HG03558 (cell line): ENCODE data around the gene RHOU.
"Not testable (repeated sequence)": the region's sequence is repeated elsewhere in the genome, so short reads cannot be mapped to it uniquely, and the experiment has no call there.

ENCODE experiments used
- ATAC-seq: cut with Tn5 transposase; IDR thresholded peaks from one replicate; pipeline ENCODE4 v1.9.1; 2021; ENCODE audit warnings: moderate number of reproducible peaks; ENCODE audit not compliant: unreplicated experiment; ENCODE audit errors: extremely low read depth

The RHOU gene

GRCh38 chr1:228753786-228754360, 18.6 kb downstream of the RHOU start:
- ATAC-seq = no peak

DNA sequence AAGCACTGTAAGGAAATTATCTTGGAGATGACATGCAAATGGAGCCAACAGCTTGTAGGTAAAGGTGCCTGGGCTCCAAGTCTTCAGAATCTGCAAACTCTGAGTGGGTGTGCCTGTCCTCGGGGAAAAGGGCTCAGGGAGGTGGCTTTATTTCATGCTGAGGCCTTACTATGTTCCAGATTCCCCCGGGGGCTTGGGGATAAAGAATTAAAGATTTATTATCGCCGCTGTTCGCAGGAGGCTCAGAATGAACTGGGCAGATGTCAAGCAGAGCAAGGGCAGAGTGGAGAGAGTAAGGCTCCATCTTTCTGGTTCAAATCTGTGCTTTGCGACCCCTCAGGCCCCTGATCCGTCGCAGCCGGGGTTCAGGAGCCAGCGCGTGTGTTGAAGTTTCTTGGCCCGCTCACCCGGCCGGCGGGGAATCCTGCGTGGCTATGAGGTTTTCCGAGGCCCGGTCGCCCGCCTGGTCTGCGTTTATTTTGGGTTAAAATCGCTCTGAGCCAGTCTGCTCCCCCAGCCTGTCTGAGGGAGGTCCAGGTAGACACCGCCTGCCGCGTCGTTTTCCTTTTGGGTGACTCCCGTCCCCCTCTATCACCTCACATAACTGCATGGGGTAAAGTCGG, 19.5 kb downstream of the RHOU start:
- ATAC-seq = no peak

GRCh38 chr1:228755800-228756199, 20.5 kb downstream of the RHOU start:
- ATAC-seq = no peak

GRCh38 chr1:228756457-228756856, 21.2 kb downstream of the RHOU start:
- no peak for ATAC-seq

DNA sequence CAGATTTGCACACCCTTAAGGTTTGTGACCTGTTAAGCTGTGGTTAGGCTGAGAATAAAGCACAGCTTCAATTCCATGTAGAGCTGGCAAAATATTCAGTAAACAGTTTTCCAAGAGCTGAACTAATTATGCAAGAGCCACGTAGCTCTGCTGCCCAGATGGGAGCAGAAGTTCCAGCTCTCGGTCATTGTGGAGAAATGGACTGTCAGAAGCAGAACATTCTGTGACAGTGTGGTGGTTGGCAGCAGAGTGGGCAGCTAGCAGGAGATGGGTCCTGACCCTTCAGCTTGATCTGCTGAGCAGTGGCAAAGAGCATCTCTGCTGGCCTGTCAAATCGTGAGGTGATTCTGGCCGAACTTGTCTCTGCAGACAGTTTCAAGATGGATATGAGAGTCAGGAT, 23.2 kb downstream of the RHOU start:
- ATAC-seq = no peak

DNA sequence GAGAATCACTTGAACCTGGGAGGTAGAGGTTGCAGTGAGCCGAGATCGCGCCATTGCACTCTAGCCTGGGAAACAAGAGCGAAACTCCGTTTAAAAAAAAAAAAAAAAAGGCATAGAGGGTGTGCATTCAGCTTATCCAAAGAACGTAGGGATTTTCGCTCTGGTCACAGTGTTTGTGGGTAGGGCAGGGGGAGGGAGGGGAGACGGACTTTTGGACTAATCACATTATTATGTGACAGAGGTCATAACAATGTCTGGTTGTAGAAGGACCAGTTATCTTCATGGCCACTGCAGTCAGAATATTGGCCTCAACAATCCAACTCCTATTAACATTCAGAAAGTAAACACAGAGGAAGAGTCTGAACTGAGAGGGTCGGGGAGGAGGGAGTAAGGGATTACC, 25.7 kb downstream of the RHOU start:
- no peak for ATAC-seq

DNA sequence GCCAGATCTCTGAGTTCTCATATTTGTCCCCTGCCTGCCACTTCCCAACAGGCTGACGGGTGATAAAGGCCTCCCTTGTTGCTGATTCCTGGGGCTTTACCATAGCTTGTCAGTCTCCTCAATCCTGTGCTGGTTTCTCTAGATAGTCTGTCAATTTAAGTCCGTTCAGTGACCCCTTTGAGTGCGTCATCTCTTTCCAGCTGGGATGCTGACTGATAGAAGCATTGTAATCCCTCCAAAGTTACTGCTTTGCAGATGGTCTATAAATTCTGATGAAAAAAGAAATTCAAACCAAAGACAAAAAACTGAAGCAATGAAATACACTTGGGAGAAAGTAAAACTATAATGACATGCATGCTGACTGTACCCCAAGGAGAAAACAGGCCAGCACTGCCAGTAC, 28.3 kb downstream of the RHOU start:
- no peak for ATAC-seq

GRCh38 chr1:228765168-228765946, 30.1 kb downstream of the RHOU start:
- ATAC-seq = no peak

DNA sequence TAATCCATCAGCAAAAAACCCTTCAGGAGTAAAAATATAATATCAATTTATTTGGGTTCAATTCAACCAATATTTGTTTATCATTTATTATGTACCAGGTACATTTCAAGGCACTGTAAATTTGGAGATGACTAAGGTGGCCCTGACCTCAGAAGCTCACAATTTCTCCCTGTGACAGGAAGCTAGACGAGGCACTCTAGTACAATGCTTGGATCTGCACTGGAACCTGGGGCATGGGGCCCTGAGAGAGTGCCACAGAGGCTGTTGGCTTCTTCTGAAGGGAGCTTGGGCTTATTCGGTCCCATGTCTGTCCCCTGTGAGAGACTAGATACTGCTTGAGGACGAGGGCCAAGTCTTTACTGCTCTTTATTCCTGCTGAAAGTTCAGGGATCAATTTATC, 31.5 kb downstream of the RHOU start:
- no peak for ATAC-seq

- ATAC-seq = no peak
These were observed 32.5 kb downstream of the RHOU start for GRCh38 chr1:228767636-228768354.

DNA sequence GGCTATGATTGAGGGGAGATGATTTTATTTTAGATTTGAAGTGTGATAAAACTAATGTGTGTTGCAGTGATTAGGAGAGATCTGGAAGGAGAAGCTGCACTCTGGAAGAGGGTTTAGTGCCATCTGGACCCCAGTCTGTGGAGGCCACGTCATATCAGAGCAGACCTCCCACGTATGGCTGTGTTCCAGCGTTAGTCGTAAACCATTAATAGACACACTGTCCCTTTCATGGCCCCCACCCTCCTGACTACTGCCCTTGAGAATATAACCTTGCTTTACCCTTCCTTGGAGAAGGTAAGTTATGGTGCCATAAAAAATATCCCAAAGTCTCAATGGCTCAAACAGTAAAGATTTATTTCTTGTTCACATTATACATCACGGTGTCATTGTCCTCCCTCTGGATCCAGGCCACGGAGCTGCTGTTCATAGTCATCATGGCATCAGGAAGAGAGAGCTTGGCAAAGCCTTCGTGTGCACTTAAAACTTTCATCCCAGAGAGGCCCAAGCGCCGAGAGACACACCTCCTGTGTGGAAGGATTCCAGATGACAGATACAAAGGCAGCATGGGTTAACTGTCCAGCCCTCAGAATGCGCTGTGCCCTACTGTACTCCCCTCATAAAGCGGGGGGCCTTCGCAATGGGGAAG, 33.2 kb downstream of the RHOU start:
- no peak for ATAC-seq

GRCh38 chr1:228770779-228771223, 35.5 kb downstream of the RHOU start:
- no peak for ATAC-seq

- no peak for ATAC-seq
These were observed 37.4 kb downstream of the RHOU start for GRCh38 chr1:228772516-228773212.

DNA sequence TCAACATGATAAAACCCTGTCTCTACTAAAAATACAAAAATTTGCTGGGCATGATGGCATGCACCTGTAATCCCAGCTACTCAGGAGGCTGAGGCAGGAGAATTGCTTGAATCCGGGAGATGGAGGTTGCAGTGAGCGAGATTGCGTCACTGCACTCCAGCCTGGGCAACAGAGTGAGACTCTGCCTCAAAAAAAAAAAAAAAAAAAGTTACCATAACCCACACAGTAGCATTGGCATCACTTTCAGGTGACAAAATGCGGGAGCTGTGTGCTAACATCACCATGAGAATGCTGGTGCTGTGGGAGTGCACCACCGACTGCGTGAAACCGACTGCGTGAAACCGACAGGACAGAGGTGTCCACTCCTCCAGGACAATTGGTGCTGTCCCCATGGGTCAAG, 40.7 kb downstream of the RHOU start:
- not testable (repeated sequence) for ATAC-seq

GRCh38 chr1:228776449-228776848, 41.2 kb downstream of the RHOU start:
- no peak for ATAC-seq

- no peak for ATAC-seq
These were observed 42.0 kb downstream of the RHOU start for GRCh38 chr1:228777236-228777635.

- ATAC-seq = no peak
These were observed 42.7 kb downstream of the RHOU start for GRCh38 chr1:228778026-228778425.

DNA sequence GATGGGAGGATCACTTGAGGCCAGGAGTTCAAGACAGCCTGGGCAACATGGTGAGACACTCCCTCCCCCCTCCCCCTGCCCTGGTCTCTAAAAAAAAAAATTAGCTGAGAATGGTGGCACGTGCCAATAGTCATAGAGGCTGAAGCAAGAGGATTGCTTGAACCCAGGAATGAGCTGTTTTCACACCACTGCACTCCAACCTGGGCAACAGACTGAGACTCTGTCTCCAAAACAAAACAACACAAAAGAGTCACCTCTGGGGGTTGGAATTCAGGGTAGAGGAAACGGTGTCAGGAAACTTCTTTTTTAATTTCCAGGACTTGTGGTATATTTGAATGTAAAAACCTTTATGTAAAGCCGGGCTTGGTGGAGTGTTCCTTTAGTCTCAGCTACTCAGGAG, 43.2 kb downstream of the RHOU start:
- ATAC-seq = no peak

DNA sequence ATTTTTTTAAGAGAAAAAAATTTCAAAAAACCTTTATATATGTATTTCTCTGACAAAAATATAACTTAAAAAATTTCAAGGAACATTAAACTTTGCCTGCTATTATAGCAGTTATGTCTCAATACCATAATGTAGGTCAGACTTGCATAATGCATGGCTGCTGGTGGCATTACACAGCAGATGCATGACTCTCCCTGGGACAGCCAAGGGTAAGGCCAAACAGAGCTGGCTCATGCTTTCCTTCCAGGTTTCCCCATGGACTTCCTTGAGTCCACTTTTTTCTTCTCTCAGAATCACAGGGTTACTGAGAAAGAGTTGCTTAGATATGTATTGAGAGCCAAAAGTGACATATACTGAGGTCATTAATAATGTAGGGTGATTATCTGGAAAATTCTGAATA, 43.7 kb downstream of the RHOU start:
- no peak for ATAC-seq
